ENCODE measurements around the gene ZFAND2B.

The ZFAND2B gene

DNA sequence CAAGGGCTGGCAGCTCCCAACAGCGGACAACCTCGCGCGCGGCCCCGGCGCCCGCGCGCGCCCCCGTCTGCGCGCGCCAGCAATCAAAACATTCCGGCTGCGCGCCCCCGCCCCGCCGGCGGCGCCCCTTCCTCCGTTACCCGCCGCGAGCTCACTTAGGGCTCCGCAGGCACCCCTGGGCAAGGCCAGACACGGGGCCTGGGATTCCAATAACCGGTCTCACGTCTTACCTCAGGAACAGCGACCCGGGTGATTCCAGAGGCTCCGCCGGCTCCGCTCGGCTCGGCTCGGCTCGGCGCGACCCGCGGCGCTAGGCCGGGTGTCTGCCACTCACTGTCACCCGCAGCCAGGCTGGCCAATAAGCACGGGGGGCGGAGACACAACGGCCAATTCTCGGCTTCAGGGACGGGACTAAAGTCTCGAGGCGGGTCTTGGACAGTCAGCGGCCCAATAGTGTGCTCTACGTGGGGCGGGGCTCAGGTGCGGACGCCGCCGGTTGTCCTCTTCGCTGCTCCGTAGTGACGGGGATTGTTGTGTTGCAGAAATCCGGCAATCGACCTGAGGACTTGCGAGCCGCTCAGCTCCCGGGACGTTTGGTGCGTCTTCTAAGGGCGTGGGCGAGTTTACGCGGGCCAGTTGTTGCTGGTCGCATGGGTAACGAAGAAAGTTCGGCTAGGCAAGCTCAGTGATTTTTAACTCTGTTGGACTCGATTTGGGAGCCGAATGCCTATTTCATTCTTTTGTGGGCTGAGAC, 22.9 kb downstream of the ZFAND2B start, which contains the start of the genes ANKZF1 and ATG9A:
TSS of gene ANKZF1 (plus strand) at position 502 of the 754 bp plus-strand sequence. CDS start 452 bp downstream, outside the sequence.
TSS of gene ATG9A (minus strand) at position 332 of the 754 bp plus-strand sequence. CDS start 1,612 bp downstream, outside the sequence.
- peak; percentile 84 for TF ChIP-seq POLR2A (IDR thresholded peaks at IDR 0.05; ENCODE audit: low read depth, low read length)
- TF ChIP-seq POLR2AphosphoS5 (IDR thresholded peaks at IDR 0.05; ENCODE audit: low read depth, low read length), result peak; percentile 68
- peak; percentile 64; the same call in 1 of the 2 replicates for TF ChIP-seq TAF1 (IDR thresholded peaks at IDR 0.05; ENCODE audit: borderline replicate concordance, low read depth, low read length)
- DNase-seq (ENCODE audit: insufficient read length) (peak; percentile 99), FAIRE-seq (peak; percentile 99)

DNA sequence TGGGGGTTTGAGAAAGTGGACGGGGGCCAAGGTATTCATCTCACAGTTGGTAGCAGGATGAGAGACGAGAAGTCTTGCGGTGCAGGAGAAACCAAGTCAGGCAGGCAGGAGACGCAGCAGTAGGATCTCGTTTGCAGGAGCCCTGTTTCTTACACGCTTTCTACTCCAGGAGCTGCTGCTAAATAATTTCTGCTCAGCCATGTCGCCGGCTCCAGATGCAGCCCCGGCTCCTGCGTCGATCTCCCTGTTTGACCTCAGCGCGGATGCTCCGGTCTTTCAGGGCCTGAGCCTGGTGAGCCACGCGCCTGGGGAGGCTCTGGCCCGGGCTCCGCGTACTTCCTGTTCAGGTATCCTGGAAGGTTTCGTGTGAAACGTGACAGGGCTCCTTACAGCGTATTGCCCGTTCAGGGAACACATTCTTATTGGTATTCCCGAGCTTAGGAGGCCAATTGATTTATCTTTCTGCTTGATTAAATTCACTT, 23.5 kb downstream of the ZFAND2B start:
- FAIRE-seq (no peak), DNase-seq (ENCODE audit: insufficient read length) (no peak)
- TF ChIP-seq POLR2A (IDR thresholded peaks at IDR 0.05; ENCODE audit: low read depth, low read length) (no peak), TAF1 (IDR thresholded peaks at IDR 0.05; ENCODE audit: borderline replicate concordance, low read depth, low read length) (no peak), POLR2AphosphoS5 (IDR thresholded peaks at IDR 0.05; ENCODE audit: low read depth, low read length) (no peak)

DNA sequence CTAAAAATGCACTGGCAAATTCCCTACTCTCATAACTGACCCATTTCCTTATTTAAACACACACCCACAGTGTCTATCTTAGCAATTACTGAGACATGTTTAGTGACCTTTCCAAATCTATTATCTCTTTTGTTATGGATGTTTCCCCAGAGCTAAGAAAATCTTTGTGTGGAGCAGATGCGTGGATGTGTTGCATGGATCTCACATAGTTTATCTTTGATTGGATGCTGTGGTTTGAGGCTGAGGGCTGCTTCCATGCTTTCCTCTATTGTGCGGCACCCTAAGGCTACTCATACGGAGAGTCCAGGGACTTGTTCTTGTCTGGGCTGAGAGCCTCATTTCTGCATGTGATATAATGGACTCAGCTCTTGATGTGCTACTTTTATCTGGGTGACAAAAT, 27.7 kb downstream of the ZFAND2B start:
- TF ChIP-seq POLR2AphosphoS5 (IDR thresholded peaks at IDR 0.05; ENCODE audit: low read depth, low read length) (no peak), TAF1 (IDR thresholded peaks at IDR 0.05; ENCODE audit: borderline replicate concordance, low read depth, low read length) (no peak)

DNA sequence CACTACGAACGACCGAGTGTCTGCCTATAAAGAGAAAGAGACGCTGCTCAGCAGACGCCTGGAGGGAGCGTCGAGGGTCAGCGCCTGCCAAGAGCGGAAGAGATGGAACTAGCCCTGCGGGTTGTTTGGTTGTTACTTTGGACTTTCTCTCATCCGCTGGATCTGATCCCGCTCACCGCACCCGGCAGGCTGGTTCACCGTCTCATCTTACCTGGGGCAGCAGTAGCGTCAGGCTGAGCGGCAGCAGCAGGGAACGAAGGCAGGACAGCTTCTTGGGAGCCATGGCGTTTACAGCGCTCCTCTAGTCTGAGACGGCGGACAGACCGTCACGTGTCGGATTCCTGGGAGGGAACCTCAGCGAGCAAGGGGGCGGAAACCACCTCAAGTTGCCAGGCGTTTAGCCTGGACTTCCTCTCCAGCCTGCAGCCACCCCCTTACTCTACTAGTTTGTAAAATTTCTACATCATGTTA, 36.7 kb downstream of the ZFAND2B start:
- FAIRE-seq (no peak), DNase-seq (ENCODE audit: insufficient read length) (no peak)
- TF ChIP-seq TAF1 (IDR thresholded peaks at IDR 0.05; ENCODE audit: borderline replicate concordance, low read depth, low read length) (no peak), POLR2A (IDR thresholded peaks at IDR 0.05; ENCODE audit: low read depth, low read length) (no peak), POLR2AphosphoS5 (IDR thresholded peaks at IDR 0.05; ENCODE audit: low read depth, low read length) (no peak)

More for the DNA sequence above, 27.7 kb downstream of the ZFAND2B start:
- DNase-seq (ENCODE audit: insufficient read length) (no peak), FAIRE-seq (no peak)

DNA sequence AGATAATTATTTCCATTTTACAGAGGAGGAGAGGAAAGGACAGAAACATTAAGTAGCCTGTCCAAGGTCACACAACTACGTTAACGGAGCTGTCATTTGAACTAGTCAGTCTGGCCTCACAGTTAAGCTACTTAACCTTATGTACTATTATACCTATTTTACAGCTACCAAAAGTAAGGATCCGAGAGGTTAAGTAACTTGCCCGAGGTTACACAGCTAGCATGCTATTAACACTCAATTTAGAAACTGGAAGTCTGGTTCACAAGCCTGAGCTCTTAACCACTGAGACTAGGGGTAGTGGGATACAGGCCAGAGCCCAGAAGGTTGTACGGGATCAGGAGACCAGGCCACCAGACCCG, 38.2 kb downstream of the ZFAND2B start:
- FAIRE-seq (no peak), DNase-seq (ENCODE audit: insufficient read length) (no peak)
- no peak for TF ChIP-seq POLR2AphosphoS5 (IDR thresholded peaks at IDR 0.05; ENCODE audit: low read depth, low read length)
- TF ChIP-seq TAF1 (IDR thresholded peaks at IDR 0.05; ENCODE audit: borderline replicate concordance, low read depth, low read length), result no peak
- TF ChIP-seq POLR2A (IDR thresholded peaks at IDR 0.05; ENCODE audit: low read depth, low read length), result no peak

DNA sequence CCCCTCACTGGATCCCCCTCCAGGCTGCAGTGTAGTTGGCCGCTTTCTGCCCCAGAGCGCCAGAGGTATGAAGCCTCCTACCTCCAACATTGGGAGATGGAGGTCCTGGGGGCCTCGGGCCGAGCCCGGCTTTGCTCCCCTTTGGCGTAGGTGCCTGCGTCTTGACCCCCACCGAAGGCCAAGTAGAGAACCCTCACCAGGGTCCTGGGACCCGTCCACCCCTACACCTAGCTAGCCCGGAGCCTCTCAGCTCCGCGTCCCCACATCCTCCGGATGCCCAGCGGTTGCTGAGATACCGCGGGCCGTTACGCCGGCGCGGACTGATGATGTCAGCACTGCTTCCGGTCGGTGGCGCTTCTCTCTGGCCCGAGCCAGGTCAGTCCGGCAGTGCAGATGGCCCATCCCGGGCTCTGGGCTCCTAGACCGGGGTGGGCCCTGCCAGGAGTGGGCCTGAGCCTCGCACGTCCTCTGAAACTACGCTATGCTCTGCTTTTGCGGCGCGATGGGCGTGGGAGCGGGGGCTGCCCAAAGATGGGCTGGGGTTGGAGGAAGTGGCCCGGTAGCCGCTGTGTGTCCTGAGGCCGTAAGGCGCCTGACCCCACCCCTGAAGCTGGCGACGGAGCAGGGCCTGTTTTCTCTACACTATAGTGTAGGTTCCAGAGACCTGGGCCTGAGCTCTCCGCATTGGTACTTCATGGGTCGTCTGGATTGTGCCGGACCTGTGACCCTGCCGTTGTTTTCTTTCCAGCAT, 38.7 kb downstream of the ZFAND2B start, which contains the start of the genes GLB1L and STK16:
TSS of gene GLB1L (minus strand) at position 297 of the 751 bp plus-strand sequence. CDS start 1,871 bp downstream, outside the sequence.
TSS of gene STK16 (plus strand) at position 332 of the 751 bp plus-strand sequence. CDS start 521 bp downstream, outside the sequence.
- TF ChIP-seq POLR2A (IDR thresholded peaks at IDR 0.05; ENCODE audit: low read depth, low read length) (peak; percentile 89), POLR2AphosphoS5 (IDR thresholded peaks at IDR 0.05; ENCODE audit: low read depth, low read length) (no peak; the same call in 1 of the 2 replicates), TAF1 (IDR thresholded peaks at IDR 0.05; ENCODE audit: borderline replicate concordance, low read depth, low read length) (peak; percentile 49)
- FAIRE-seq, result peak; percentile 96
- DNase-seq (ENCODE audit: insufficient read length), result peak; percentile 99

DNA sequence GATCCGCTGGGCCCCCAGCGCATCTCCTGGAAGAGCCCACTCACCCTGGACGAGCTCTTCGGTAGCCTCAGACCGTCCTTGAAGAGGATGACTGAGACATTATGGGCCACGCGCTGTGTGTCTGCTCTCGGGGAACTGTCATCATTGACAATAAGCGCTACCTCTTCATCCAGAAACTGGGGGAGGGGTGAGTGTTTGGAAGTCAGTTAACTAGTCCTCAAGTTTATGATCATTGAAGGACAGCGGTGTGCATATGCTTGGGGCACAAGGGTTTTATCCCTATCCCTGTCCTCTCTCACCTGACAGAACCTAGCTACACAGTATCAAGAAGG, 39.3 kb downstream of the ZFAND2B start:
- FAIRE-seq (no peak), DNase-seq (ENCODE audit: insufficient read length) (no peak)
- TF ChIP-seq POLR2A (IDR thresholded peaks at IDR 0.05; ENCODE audit: low read depth, low read length) (no peak), TAF1 (IDR thresholded peaks at IDR 0.05; ENCODE audit: borderline replicate concordance, low read depth, low read length) (no peak), POLR2AphosphoS5 (IDR thresholded peaks at IDR 0.05; ENCODE audit: low read depth, low read length) (no peak)

DNA sequence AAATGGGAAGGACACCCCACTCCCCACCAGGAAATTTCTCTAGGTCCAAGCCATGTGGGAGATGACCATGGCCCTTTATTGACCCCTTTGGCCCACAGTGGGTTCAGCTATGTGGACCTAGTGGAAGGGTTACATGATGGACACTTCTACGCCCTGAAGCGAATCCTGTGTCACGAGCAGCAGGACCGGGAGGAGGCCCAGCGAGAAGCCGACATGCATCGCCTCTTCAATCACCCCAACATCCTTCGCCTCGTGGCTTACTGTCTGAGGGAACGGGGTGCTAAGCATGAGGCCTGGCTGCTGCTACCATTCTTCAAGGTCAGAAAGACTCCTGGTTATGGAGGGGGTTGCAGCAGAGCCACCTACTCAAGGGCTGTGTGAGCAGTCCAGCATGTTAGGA, 40.0 kb downstream of the ZFAND2B start:
- no peak for TF ChIP-seq POLR2AphosphoS5 (IDR thresholded peaks at IDR 0.05; ENCODE audit: low read depth, low read length)
- no peak for TF ChIP-seq TAF1 (IDR thresholded peaks at IDR 0.05; ENCODE audit: borderline replicate concordance, low read depth, low read length)
- FAIRE-seq, result peak; percentile 30

DNA sequence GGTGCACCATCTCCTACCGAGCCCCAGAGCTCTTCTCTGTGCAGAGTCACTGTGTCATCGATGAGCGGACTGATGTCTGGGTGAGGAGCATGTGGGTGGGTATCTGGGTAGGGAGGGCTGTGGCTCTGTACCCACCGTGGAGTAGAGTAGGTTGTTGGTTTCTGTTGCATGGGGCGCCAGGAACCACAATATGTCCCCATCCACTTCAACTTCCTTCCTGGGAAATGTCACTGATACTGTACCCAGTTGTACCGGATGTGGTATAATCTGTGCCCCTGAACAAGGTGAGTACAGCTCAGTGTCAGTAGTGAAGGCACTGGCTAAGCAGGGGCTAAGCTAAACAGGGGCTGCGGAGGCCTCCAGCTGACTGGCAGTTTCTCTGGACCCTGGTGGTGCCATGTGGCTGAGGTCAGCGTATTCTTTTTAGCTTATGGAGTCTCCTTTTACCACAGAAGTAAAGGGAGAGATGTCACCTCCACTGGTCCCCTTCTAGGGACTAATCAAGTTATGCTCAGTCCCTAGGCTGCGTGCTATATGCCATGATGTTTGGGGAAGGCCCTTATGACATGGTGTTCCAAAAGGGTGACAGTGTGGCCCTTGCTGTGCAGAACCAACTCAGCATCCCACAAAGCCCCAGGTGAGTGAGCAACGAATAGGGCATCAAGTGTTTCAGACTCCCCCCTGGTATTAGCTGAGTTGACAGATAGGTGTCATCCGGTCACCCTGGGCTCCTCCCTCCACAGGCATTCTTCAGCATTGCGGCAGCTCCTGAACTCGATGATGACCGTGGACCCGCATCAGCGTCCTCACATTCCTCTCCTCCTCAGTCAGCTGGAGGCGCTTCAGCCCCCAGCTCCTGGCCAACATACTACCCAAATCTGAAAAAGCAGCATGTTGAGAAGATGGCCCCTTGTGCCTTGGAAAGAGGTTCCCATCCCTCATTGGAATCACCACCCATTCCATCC, 41.4 kb downstream of the ZFAND2B start:
- FAIRE-seq (no peak), DNase-seq (ENCODE audit: insufficient read length) (no peak)
- no peak for TF ChIP-seq TAF1 (IDR thresholded peaks at IDR 0.05; ENCODE audit: borderline replicate concordance, low read depth, low read length)
- no peak for TF ChIP-seq POLR2A (IDR thresholded peaks at IDR 0.05; ENCODE audit: low read depth, low read length)
- TF ChIP-seq POLR2AphosphoS5 (IDR thresholded peaks at IDR 0.05; ENCODE audit: low read depth, low read length), result no peak; the same call in 1 of the 2 replicates

More for the DNA sequence above, 40.0 kb downstream of the ZFAND2B start:
- no peak for DNase-seq (ENCODE audit: insufficient read length)

DNA sequence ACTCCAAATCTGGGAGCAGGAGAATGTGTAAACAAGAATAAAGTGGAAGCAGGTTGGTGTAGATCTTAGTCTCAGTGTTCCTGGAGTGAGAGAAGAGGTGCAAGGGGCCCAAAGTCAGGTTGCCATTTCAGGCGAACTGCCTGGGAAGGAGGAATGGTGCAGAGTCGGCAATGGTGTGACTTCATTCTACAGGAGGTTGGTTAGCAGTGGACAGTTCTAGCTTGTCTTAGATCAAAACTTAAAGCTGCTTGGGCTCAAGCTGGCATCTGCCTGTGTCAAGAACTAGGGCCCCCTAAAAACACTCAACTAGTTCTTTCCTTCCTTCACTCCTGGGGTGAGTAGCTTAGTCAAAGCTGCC, 42.2 kb downstream of the ZFAND2B start:
- FAIRE-seq, result no peak

More for the DNA sequence above, 42.2 kb downstream of the ZFAND2B start:
- TF ChIP-seq POLR2A (IDR thresholded peaks at IDR 0.05; ENCODE audit: low read depth, low read length) (peak; percentile 50; the same call in 1 of the 2 replicates), POLR2AphosphoS5 (IDR thresholded peaks at IDR 0.05; ENCODE audit: low read depth, low read length) (no peak)
- no peak for DNase-seq (ENCODE audit: insufficient read length)
